Neural progenitor cell (in vitro differentiated cells): ENCODE data around the gene ZSWIM2.

Source experiments
- CTCF ChIP-seq: fragments of 200-600 bp; sonication (generic); IDR thresholded peaks from 2 replicates; pipeline ENCODE4 v1.5.1; 2017; ENCODE audit warnings: antibody characterized with exemption, mild to moderate bottlenecking
- EZH2 ChIP-seq: fragments of 200-600 bp; sonication (generic); IDR thresholded peaks from 2 replicates; pipeline ENCODE4 v1.6.1; 2017; ENCODE audit warnings: antibody characterized with exemption, mild to moderate bottlenecking, moderate library complexity
- EZH2phosphoT487 ChIP-seq: fragments of 200-600 bp; sonication (generic); IDR thresholded peaks from 2 replicates; pipeline ENCODE4 v1.6.1; 2017; ENCODE audit warnings: antibody characterized with exemption

- TF ChIP-seq EZH2phosphoT487 (no peak), CTCF (no peak), EZH2 (no peak)
Observed at GRCh38 chr2:186889101-186889879, 40.3 kb upstream of the ZSWIM2 start.
